ENCODE results near the gene SLC12A8.

SLC12A8 gene, protein sequence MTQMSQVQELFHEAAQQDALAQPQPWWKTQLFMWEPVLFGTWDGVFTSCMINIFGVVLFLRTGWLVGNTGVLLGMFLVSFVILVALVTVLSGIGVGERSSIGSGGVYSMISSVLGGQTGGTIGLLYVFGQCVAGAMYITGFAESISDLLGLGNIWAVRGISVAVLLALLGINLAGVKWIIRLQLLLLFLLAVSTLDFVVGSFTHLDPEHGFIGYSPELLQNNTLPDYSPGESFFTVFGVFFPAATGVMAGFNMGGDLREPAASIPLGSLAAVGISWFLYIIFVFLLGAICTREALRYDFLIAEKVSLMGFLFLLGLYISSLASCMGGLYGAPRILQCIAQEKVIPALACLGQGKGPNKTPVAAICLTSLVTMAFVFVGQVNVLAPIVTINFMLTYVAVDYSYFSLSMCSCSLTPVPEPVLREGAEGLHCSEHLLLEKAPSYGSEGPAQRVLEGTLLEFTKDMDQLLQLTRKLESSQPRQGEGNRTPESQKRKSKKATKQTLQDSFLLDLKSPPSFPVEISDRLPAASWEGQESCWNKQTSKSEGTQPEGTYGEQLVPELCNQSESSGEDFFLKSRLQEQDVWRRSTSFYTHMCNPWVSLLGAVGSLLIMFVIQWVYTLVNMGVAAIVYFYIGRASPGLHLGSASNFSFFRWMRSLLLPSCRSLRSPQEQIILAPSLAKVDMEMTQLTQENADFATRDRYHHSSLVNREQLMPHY

DNA sequence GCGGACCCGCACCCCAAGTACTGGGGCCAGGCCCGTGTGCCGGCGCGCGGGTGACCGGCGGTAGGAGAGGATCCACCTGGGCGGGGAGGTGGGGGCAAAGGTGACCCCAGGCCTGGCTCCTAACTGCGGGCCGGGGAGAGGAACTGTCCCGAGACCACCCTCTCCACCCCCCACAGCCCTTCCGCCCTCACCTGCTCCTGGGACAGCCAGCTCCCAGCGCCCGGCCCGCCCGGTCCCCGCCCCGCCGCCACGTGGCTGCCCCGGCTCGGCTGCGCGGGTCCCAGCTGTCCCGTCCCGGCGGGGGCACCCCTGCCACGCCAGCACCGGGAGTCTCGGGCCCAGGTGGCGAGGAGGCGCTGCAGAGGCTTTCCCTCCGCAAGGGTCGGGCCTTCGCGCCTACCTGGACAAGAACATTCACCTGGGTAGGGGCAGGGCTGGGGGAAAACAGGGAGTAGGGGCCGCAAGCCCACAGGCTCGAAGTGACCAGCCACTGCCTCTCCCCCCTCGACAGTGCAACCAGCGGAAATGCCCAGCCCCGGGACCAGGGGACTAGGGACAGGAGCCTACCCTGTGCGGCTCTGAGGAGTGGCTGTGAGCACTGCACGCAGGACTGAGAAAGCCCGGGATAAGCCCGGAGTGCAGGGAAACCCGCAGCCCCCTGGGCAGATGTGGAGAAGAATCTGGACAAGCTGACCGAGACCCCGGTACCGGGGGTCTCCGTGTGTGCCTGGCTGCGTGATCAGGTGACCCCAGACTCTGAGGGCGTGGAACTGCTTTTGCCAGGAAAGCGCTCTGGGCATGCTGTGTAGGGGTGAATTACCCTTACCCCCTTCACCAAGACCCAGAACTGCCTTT is at the start of gene SLC12A8:
Gene SLC12A8, minus strand, starts transcription at position 240 of the 855 bp plus-strand sequence. CDS start 1,399 bp downstream, outside the sequence.
- no peak for DNase-seq

DNA sequence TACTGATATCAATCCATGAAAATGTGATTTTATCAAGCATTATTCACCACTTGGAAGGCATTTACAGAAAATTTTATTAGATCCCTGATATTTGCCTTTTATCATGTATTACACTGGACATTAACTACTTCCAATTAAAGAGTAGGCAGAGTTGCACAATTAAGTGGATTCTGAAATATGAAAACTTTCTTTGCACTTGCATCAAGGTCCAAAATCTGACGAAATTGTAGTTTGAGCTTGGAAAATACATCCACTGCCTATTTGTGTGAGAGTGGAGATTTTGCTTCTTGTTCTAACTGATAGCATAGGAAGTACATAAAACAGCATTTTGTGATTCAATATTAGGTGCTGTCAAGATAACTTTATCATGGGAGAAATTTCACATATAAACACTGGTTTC is 49.6 kb upstream of the SLC12A8 start:
- DNase-seq, result no peak

DNA sequence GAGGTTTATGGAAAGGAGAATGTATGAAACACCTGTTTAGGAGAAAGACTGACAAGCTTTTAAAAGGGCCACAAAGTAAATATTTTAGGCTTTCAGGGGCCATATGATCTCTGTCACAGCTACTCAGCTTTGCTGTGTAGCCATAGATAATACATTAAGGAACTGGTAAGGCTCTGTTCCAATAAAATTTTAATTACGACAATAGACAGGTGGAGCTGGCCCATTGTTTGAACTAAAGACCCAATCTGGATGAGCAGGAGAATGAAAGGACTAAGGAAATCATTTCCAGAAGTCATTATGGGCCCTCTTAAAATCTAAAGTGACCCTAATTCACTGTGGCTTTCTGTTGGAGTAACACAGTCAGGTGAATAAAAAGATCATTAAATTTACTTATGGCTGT is 48.5 kb upstream of the SLC12A8 start:
- no peak for DNase-seq

GRCh38 chr3:125260158-125260557 is 47.6 kb upstream of the SLC12A8 start:
- DNase-seq, result no peak

GRCh38 chr3:125257536-125257935 is 45.0 kb upstream of the SLC12A8 start:
- no peak for DNase-seq

DNA sequence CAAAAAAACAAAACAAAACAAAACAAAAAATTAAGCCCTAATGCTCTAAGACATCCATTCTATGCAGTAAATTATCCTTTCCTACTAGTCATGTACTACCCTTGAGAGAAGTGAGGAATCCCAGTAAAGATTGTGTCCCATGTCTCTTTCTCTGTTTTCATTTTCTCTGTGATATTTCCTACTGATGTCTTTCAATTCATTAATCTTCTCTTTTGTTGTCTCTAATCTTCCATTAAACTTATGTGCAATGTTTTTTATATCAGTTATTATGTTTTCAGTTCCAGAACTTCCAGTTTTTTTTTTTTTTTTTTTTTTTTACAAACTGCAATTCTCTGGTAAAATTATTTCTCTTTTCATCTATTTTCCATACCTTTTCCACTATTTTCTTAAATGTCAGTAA is 44.1 kb upstream of the SLC12A8 start:
- no peak for DNase-seq

- no peak for DNase-seq
Observed at GRCh38 chr3:125250973-125251372, 38.4 kb upstream of the SLC12A8 start.

DNA sequence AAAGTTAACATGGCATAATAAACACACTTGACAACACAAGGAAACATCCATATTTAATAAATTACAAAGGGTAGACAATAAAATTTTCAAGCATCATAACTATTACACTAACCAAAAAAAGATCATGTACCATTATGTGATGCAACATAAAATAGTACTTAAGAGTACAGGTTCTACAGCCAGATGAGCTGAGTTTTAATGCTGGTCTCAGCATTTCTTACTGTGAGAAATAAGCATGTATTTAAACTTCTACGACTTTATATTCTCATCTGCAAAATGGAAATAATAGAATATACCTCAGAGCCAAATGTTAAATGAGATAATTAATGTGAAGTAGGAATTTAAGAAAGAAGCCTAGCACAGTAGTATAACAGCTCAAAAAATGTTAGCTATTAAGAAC is 33.7 kb upstream of the SLC12A8 start:
- DNase-seq, result no peak

- DNase-seq, result no peak
Observed at GRCh38 chr3:125245521-125245920, 33.0 kb upstream of the SLC12A8 start.

DNA sequence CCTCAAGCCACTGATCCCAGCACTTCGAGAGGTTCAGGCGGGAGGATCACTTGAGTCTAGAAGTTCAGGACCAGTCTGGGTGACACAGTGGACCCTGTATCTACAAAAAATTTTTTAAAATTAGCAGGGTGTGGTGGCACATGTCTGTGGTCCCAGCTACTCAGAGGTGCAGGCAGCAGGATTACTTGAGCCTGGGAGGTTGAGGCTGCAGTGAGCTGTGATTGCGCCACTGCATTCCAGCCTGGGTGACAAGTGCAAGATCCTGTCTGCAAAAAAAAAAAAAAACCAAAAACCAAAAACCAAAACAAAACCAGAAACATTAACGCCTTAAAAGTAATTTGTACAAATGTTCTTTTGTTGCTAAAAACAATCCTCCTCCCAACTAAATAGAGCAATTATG is 27.9 kb upstream of the SLC12A8 start:
- DNase-seq, result no peak

- DNase-seq, result no peak
Observed at GRCh38 chr3:125239266-125239665, 26.7 kb upstream of the SLC12A8 start.

DNA sequence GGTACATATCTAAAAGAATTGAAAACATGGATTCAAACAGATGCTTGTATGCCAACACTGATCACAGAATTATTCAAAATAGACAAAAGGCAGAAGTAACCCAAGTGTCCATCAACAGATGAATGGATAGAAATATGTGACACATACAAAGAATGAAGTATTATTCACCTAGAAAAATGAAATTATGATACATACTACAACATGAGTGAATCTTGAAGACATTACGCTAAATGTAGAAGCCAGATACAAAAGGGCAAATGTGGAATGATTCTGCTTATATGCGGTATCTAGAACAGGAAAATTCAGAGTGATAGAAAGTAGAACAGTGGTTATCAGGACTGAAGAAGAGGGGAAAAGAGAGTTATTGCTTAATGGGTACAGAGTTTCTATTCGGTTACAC is 26.2 kb upstream of the SLC12A8 start:
- no peak for DNase-seq

DNA sequence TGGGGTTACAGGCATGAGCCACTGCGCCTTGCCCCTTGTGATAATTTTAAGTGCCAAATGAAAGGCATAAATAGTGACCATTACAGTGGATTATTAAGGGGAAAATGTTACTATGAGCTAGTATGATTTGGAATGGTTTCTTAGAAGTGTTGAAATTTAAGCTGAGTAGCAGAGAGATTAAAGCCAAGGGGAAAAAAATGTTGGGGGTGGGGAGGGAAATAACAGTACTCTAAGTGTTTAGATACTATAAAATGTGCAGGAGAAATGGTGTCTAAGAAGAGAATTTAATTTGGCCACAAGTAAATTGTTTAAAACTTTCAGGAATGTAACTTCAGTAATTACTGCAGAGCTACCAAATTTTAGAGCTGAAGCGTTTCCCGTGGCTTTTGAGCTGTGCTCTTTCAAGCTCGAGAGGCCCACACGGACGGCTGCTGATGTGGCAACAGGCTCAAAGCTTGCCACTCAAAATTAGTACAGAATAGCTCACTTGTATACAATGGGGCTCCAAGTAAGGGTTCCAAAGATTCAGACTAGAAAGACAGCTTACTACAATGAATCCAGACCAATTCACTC is 23.9 kb upstream of the SLC12A8 start:
- no peak for DNase-seq

GRCh38 chr3:125234831-125235230 is 22.3 kb upstream of the SLC12A8 start:
- no peak for DNase-seq

DNA sequence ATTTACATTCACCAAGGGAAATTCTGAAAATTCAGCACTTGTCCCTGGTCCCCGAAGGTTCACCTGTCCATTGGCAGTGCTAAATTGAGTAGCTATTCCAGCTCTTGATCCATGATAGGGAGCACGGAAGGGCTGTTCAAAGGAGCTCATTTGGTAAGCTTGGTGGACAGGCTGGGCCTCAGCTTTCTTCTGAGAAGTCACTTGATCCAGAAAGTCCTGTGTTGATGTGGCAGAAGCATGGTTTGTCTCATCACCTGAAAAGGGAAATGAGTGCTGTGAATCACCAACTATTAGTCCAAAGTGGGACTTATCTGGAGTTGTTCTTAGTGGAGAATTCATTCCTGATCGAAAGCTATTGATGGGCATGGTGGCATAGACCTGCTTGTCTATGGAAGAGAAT is 19.9 kb upstream of the SLC12A8 start:
- no peak for DNase-seq

DNA sequence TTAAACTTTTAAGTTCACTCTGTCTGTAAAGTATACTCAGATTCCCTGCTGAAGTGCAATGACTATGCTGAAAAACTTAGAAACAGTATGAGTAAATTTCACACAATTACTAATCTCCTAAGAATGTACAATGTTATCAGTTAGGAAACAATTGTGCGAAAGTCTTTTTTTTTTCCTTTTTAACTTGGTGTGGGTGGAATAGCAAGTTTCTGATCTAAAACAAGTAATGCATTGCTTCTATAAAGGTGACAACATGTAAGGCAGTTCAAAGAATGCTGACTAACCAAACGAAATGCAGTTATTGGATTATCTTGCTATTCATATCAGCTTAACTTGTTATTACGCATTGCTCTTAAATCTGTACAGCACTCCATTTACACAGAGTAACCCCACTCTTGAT is 19.3 kb upstream of the SLC12A8 start:
- DNase-seq, result no peak

DNA sequence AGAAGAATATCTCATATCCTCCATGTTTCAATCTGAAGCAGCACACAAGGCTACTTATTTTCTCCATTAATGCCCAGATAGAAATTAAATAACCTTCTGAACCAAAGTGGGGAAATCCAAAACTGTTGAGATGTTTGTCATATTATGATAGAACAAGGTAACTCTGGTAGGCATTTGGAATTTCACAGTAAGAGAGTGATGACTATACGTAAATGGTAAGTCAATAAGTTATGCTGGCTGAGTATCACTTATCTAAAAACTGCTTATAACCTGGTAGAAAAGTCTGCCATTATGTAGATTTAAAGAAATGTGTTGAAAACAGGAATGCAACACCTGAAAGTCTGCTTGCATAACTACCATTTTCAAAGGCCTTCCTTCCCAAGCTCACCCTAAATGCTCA is 17.2 kb upstream of the SLC12A8 start:
- no peak for DNase-seq

DNA sequence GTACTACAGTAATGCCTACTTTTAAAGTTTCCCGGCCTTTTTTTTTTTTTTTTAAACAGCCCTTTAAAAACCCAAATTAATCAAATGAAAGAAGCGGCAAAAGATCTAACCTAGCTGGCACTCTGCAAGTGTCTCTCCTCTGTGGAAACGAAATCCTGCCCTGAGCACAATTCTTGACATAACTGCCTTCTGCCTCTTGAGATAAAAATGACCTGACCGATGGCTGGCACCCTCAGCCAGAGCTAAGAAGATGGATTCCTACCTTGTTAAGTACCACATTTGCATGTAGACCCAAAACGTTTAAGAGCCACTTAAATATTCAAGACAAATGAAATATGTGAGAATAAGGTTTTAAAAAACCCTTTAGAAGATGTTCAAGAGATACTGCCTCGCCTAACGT is 16.6 kb upstream of the SLC12A8 start:
- no peak for DNase-seq

DNA sequence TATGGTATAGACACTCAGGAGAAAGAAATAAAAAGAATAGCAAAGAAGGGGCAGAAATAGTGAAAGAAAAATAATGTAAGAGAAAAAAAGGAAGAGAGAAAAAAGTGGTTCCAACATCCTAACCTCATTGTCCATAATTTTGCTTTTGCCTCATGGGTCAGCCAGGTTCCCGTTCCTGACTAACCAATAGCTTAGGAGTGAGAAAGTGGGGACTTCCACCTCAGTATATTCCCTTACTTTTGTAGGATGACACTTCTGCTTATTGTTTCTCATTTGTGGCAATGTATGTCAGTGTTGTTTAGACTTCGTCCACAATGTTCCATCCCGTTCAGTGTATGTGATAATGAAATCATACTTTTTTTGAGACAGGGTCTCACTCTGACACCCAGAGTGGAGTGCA is 9.3 kb upstream of the SLC12A8 start:
- no peak for DNase-seq

GRCh38 chr3:125220727-125221429 is 8.3 kb upstream of the SLC12A8 start:
- DNase-seq, result no peak

- DNase-seq, result no peak
Observed at GRCh38 chr3:125220183-125220582, 7.6 kb upstream of the SLC12A8 start.

- no peak for DNase-seq
Observed at GRCh38 chr3:125219261-125219701, 6.7 kb upstream of the SLC12A8 start.

All from NCI-H2171 (cell line).